PFSK-1 (cell line): ENCODE measurements around the gene OR5C1.

Source experiments
- FOXP2 ChIP-seq: optimal IDR thresholded peaks from 2 replicates; pipeline ENCODE3; 2011; ENCODE audit warnings: borderline replicate concordance, control low read depth, inconsistent platforms; ENCODE audit not compliant: insufficient read depth; ENCODE audit errors: extremely low read length, extremely low read depth
- POLR2AphosphoS5 ChIP-seq: IDR thresholded peaks from 2 replicates; pipeline ENCODE4 v1.6.1; 2012; ENCODE audit warnings: low read depth, mild to moderate bottlenecking, control low read depth, low read length, moderate library complexity
- SIN3A ChIP-seq: IDR thresholded peaks from 2 replicates; pipeline ENCODE4 v1.6.1; 2012; ENCODE audit warnings: mild to moderate bottlenecking, low read length, moderate library complexity, borderline replicate concordance; ENCODE audit not compliant: insufficient read depth
- TAF1 ChIP-seq: IDR thresholded peaks from 2 replicates; pipeline ENCODE4 v1.6.1; 2012; ENCODE audit warnings: low read length, control low read depth, borderline replicate concordance; ENCODE audit not compliant: insufficient read depth
- TF ChIP-seq, protein P1 (sequence below), 2 experiments: IDR thresholded peaks; 2 replicates each; pipeline versions ENCODE4 v1.6.1 to v1.8.0; 2011 to 2012; ENCODE audit warnings: low read depth in 2 of 2, low read length in 2 of 2, control low read depth in 1 of 2, inconsistent platforms in 1 of 2, mild to moderate bottlenecking in 1 of 2, moderate library complexity in 1 of 2; ENCODE audit not compliant: insufficient read depth in 1 of 2

Gene OR5C1

DNA sequence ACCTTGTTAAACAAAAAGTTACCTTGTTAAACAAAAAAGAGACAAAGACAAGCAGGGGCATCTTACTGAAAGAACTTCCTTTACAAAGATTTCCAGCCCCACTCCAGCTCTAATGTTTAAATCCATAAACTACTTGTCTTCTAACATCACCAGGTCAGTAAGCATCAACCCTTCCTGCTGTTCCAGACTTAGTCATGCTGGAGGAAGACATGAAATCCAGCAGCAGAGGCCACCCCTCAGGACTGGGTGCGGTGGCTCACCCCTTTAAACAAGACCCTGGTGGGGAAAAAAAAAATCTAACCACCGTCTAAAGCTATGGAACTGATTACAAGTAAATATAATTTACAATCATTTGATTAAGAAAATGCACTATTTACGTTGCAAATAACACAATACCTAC is 30.6 kb downstream of the OR5C1 start:
- TF ChIP-seq POLR2AphosphoS5 = no peak
- TF ChIP-seq TAF1 = no peak
- no peak for TF ChIP-seq FOXP2
- TF ChIP-seq, protein P1, sequence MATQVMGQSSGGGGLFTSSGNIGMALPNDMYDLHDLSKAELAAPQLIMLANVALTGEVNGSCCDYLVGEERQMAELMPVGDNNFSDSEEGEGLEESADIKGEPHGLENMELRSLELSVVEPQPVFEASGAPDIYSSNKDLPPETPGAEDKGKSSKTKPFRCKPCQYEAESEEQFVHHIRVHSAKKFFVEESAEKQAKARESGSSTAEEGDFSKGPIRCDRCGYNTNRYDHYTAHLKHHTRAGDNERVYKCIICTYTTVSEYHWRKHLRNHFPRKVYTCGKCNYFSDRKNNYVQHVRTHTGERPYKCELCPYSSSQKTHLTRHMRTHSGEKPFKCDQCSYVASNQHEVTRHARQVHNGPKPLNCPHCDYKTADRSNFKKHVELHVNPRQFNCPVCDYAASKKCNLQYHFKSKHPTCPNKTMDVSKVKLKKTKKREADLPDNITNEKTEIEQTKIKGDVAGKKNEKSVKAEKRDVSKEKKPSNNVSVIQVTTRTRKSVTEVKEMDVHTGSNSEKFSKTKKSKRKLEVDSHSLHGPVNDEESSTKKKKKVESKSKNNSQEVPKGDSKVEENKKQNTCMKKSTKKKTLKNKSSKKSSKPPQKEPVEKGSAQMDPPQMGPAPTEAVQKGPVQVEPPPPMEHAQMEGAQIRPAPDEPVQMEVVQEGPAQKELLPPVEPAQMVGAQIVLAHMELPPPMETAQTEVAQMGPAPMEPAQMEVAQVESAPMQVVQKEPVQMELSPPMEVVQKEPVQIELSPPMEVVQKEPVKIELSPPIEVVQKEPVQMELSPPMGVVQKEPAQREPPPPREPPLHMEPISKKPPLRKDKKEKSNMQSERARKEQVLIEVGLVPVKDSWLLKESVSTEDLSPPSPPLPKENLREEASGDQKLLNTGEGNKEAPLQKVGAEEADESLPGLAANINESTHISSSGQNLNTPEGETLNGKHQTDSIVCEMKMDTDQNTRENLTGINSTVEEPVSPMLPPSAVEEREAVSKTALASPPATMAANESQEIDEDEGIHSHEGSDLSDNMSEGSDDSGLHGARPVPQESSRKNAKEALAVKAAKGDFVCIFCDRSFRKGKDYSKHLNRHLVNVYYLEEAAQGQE (IDR thresholded peaks at IDR 0.05; ENCODE audit: insufficient read depth in 1 of 2, low read depth in 2 of 2, low read length in 2 of 2) = no peak
- no peak for TF ChIP-seq SIN3A

DNA sequence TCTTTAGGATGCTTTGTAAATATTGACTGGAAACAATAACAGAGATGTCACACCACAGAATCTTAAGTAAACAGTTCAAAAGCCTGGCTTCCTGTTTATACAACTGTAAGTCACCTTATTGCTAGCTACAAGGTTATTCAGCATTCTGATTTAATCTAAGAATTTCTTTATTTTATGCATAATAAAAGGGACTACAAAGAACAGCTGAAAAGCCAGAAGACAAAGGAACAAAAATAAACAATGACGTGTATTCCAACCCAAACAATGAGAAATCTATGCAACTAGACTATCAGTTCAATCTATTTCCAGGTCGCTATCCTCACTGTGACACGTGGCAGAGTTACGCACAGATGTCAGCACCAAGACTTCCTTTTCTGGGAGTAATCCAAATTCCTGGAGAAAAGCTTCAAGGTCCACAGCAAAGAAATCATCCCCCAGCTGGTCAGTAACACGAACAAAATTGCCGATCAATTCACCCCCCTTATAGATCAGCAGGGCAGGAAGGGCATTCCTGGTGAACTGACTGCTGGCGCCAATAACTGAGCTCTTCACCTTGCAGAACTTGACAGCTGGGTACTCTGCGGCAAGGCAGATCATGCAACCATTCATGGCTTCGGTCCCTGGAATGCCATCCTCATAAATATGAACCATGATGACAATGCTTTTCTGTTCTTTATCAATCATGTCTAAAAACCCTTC is 31.2 kb downstream of the OR5C1 start:
- peak; percentile 51; the same call in 1 of the 2 replicates for TF ChIP-seq SIN3A
- TF ChIP-seq TAF1 = no peak

DNA sequence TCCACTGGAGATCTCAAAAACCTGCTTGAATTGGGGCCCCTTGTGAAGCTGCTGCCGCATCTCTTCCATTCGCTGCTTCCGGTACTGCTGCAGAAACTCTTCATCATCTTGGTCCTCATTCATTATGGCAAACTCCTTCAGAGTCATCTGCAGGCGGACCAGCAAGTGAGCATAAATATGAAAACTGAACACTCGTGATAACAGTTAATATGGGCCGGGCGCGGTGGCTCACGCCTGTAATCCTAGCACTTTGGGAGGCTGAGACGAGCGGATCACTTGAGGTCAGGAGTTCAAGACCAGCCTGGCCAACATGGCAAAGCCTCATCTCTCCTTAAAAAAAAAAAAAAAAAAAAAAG is 31.7 kb downstream of the OR5C1 start:
- TF ChIP-seq SIN3A (no peak), FOXP2 (no peak), TAF1 (no peak), POLR2AphosphoS5 (no peak)
- TF ChIP-seq, protein P1 (IDR thresholded peaks at IDR 0.05; ENCODE audit: insufficient read depth in 1 of 2, low read depth in 2 of 2, low read length in 2 of 2) = no peak

DNA sequence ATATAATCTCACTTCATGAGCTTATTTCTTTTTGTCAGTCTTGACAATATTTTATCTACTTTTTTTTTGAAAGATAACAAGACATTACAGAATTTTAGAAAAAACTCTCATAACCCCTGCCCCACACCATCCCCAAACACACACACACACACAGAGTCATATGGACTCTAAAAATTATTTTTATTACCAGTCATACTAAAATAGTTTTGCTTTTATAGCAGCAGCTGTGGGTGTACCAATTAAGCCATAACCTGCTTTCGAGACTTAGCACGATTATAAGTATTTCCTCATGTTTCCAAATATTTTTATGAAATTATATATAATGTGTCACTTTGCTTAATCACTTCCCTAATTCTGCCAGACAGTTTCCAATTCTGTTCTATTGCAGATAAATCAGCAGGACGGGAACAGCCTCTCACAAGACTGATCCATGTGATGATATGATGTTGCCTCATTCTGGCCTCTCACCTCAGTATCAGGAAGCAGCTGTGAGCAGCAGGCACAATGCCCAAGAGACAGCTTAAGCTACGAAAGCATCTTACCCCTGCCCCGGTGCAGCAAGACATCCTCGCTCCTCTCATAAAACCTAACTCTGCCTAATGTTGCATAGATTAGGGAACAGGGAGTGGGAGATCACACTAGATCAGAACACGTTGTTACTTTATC is 32.7 kb downstream of the OR5C1 start:
- TF ChIP-seq POLR2AphosphoS5 (no peak), FOXP2 (no peak)

DNA sequence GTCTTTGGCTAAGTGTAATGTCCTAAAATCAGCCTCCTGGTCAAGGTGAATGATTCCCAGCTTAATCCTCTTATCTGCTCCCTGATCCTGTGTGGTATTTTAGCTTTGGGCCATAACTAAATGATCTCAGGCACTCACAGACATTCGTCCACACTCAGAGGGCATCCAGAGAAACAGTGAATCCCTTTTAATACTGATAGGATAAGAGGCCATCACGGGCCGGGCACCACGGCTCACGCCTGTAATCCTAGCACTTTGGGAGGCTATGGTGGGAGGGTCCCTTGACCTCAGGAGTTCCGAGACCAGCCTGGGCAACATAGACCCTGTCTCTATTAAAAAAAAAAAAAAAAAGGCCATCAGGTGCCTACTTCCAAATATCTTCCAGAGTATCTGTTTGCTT is 33.3 kb downstream of the OR5C1 start:
- TF ChIP-seq, protein P1 (IDR thresholded peaks at IDR 0.05; ENCODE audit: insufficient read depth in 1 of 2, low read depth in 2 of 2, low read length in 2 of 2) = no peak
- TF ChIP-seq TAF1 (no peak), FOXP2 (no peak), POLR2AphosphoS5 (no peak), SIN3A (no peak)

DNA sequence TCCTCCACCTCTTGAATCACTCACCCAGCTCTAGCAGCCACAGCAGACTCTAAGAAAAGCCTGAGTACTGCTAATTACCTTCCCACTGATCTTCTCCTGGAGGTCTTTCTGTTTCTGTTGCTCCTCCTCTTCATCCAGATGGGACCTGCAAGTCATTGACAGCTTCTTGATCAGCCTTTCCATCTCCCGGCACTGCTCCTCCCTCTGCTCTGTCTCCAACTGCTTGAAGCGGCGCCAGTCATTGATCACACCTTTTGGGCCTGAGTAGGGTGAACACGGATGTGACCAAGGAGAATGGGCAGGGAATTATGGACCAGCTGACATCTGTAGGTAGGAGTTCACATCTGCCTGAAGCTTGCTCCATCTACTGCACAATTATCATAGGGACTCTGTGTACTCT is 34.2 kb downstream of the OR5C1 start:
- TF ChIP-seq TAF1 (no peak), POLR2AphosphoS5 (no peak), SIN3A (no peak), FOXP2 (no peak)
- TF ChIP-seq, protein P1 (IDR thresholded peaks at IDR 0.05; ENCODE audit: insufficient read depth in 1 of 2, low read depth in 2 of 2, low read length in 2 of 2) = no peak
